Omental fat pad (tissue), 4 donors: ENCODE data around the gene DLL4. TPM values are rescaled to one million over a fixed set of nuclear protein-coding genes. Genes with fewer than 3 reads are reported as not detected.

Experiments used
- ATAC-seq: fragments of 150-250 bp; one replicate; pipeline ENCODE4 v1.9.1; 2016; ENCODE audit warnings: mild to moderate bottlenecking, moderate library complexity; ENCODE audit not compliant: low FRiP score
- DNase-seq: peaks from one replicate; pipeline ENCODE4 v3.0.0-alpha.2; 2019; ENCODE audit warnings: low spot score
- total RNA-seq, 4 donors: library from RNA; depleted of rRNA; stranded (reverse); fragments of >200 nt; gene quantifications; one replicate each; pipeline ENCODE4 v1.1.0, GENCODE V29; 2016
- TF ChIP-seq, protein P1 (sequence below), 3 donors: fragments of 450-650 bp; IDR thresholded peaks; one replicate each; pipeline ENCODE4 v1.5.1; 2016 to 2017; ENCODE audit warnings: antibody characterized with exemption in 3 of 3, mild to moderate bottlenecking in 3 of 3, moderate library complexity in 2 of 3

DLL4 gene
- total RNA-seq, 4 donors from 2014 or later: 5.8 to 27.6 (median 10.1) TPM

GRCh38 chr15:40931300-40932142 lies 2.4 kb downstream of the DLL4 start:
- TF ChIP-seq, protein P1, sequence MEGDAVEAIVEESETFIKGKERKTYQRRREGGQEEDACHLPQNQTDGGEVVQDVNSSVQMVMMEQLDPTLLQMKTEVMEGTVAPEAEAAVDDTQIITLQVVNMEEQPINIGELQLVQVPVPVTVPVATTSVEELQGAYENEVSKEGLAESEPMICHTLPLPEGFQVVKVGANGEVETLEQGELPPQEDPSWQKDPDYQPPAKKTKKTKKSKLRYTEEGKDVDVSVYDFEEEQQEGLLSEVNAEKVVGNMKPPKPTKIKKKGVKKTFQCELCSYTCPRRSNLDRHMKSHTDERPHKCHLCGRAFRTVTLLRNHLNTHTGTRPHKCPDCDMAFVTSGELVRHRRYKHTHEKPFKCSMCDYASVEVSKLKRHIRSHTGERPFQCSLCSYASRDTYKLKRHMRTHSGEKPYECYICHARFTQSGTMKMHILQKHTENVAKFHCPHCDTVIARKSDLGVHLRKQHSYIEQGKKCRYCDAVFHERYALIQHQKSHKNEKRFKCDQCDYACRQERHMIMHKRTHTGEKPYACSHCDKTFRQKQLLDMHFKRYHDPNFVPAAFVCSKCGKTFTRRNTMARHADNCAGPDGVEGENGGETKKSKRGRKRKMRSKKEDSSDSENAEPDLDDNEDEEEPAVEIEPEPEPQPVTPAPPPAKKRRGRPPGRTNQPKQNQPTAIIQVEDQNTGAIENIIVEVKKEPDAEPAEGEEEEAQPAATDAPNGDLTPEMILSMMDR (IDR thresholded peaks at IDR 0.05): no peak
- no peak for ATAC-seq
- no peak for DNase-seq

GRCh38 chr15:40932156-40932555 lies 3.0 kb downstream of the DLL4 start:
- DNase-seq (no peak), ATAC-seq (no peak)
- TF ChIP-seq, protein P1 (IDR thresholded peaks at IDR 0.05): no peak

- TF ChIP-seq, protein P1 (IDR thresholded peaks at IDR 0.05): no peak
- ATAC-seq (no peak), DNase-seq (no peak)
Measured at GRCh38 chr15:40932649-40933516, 3.7 kb downstream of the DLL4 start.

- DNase-seq: no peak
- TF ChIP-seq, protein P1 (IDR thresholded peaks at IDR 0.05): no peak
- no peak for ATAC-seq
Measured at GRCh38 chr15:40933517-40933902, 4.4 kb downstream of the DLL4 start.

GRCh38 chr15:40934457-40934856 lies 5.3 kb downstream of the DLL4 start:
- TF ChIP-seq, protein P1 (IDR thresholded peaks at IDR 0.05): no peak
- DNase-seq (no peak), ATAC-seq (no peak)

DNA sequence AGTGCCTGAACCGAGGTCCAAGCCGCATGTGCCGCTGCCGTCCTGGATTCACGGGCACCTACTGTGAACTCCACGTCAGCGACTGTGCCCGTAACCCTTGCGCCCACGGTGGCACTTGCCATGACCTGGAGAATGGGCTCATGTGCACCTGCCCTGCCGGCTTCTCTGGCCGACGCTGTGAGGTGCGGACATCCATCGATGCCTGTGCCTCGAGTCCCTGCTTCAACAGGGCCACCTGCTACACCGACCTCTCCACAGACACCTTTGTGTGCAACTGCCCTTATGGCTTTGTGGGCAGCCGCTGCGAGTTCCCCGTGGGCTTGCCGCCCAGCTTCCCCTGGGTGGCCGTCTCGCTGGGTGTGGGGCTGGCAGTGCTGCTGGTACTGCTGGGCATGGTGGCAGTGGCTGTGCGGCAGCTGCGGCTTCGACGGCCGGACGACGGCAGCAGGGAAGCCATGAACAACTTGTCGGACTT lies 7.1 kb downstream of the DLL4 start:
- TF ChIP-seq, protein P1 (IDR thresholded peaks at IDR 0.05): no peak
- DNase-seq (no peak), ATAC-seq (no peak)
